ENCODE results near the gene ROCK2. TPM values are rescaled to one million over a fixed set of nuclear protein-coding genes. Genes with fewer than 3 reads are reported as not detected.

The ROCK2 gene
- total and polyA plus RNA-seq, 4 donors, result 5.3 to 31.0 (median 12.2) TPM

DNA sequence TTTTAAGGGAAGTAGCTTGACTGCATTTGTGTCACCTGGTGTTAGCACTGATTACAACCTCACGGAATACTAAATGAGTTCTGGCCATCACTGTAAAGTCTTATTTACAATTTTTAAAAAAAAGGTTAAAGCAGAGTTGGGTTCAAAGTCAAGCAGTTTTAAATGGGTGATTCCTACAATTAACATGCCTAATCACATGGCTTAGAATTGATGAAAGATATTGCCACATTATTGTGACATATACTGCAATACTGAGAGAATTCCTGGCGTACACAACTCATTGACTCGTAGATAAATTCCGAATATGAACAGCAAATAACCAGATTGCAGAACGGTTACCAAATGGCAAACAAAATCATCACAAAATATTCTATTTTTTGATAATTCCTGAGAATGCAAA, 34.2 kb downstream of the ROCK2 start:
- peak overlapping the region in 1 of 2 donors; percentile 36 for H3K9ac ChIP-seq (ENCODE audit: low read depth in 1 of 2, low read length in 2 of 2)
- H3K9me3 ChIP-seq (ENCODE audit: control insufficient read depth in 4 of 4, low read length in 3 of 4), result no peaks in the 10 kb centered on the region
- H3K4me1 ChIP-seq (ENCODE audit: control insufficient read depth in 4 of 4, insufficient read depth in 4 of 4, low read length in 3 of 4), result peaks cover 8 to 25% (median 12%) of the 10 kb centered on the region in 4 donors
- H3K36me3 ChIP-seq (ENCODE audit: control insufficient read depth in 4 of 4, insufficient read depth in 3 of 4, low read depth in 1 of 4, low read length in 3 of 4), result no peaks in the 10 kb centered on the region
- 18% methylated on average over 5 of the region's 5 CpGs for WGBS
- H3K27me3 ChIP-seq (ENCODE audit: control insufficient read depth in 4 of 4, insufficient read depth in 4 of 4, low read length in 3 of 4), result no peaks in the 10 kb centered on the region
- H3K4me3 ChIP-seq (ENCODE audit: low read depth in 1 of 3, low read length in 3 of 3), result no peak overlapping the region
- DNase-seq (ENCODE audit: low spot score), result no peak
- peak overlapping the region; percentile 59 to 83 for H3K27ac ChIP-seq (ENCODE audit: low read depth in 1 of 2, low read length in 2 of 2)
- TF ChIP-seq NR2F2 (IDR thresholded peaks at IDR 0.05) (no peak), HNF4G (IDR thresholded peaks at IDR 0.05) (no peak), SP1 (IDR thresholded peaks at IDR 0.05) (peak; percentile 58), RAD21 (IDR thresholded peaks at IDR 0.05) (peak; percentile 24 to 29), FOXA2 (IDR thresholded peaks at IDR 0.05) (peak; percentile 63), GABPA (IDR thresholded peaks at IDR 0.05 in 1 of 2, conservative IDR thresholded peaks at IDR 0.05 in 1 of 2) (peak in 1 of 2 donors; percentile 10), HNF4A (conservative IDR thresholded peaks at IDR 0.05) (peak; percentile 78 to 82), YY1 (IDR thresholded peaks at IDR 0.05) (peak; percentile 53), FOXA1 (IDR thresholded peaks at IDR 0.05) (peak; percentile 70), RXRA (IDR thresholded peaks at IDR 0.05) (peak; percentile 53 to 76), ZBTB33 (IDR thresholded peaks at IDR 0.05) (peak; percentile 67), TAF1 (conservative IDR thresholded peaks at IDR 0.05) (no peak), JUND (IDR thresholded peaks at IDR 0.05) (peak; percentile 63 to 77), MAX (IDR thresholded peaks at IDR 0.05) (peak; percentile 66), EGR1 (IDR thresholded peaks at IDR 0.05; ENCODE audit: low read depth in 2 of 2) (peak in 1 of 2 donors; percentile 39)
- TF ChIP-seq, protein P1, sequence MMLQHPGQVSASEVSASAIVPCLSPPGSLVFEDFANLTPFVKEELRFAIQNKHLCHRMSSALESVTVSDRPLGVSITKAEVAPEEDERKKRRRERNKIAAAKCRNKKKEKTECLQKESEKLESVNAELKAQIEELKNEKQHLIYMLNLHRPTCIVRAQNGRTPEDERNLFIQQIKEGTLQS (IDR thresholded peaks at IDR 0.05), result peak; percentile 80

DNA sequence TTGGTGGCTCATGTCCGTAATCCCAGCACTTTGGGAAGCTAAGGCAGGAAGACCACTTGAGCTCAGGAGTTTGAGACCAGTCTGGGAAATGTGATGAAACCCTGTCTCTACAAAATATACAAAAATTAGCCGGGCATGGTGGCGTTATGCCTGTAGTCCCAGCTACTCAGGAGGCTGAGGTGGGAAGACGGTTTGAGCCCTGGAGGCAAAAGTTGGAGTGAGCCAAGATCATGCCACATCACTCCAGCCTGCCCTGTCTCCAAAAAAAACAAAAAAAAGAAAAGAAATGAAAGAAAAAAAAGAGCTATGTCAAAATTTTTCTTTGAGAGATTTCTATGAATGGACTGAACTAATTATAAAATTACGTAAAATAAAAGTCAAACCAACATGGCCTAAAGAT, 34.7 kb downstream of the ROCK2 start:
- Histone ChIP-seq H3K4me3 (ENCODE audit: low read depth in 1 of 3, low read length in 3 of 3) (no peak overlapping the region), H3K27me3 (ENCODE audit: control insufficient read depth in 4 of 4, insufficient read depth in 4 of 4, low read length in 3 of 4) (no peaks in the 10 kb centered on the region), H3K27ac (ENCODE audit: low read depth in 1 of 2, low read length in 2 of 2) (peak overlapping the region; percentile 59 to 83), H3K9ac (ENCODE audit: low read depth in 1 of 2, low read length in 2 of 2) (peak overlapping the region in 1 of 2 donors; percentile 36), H3K4me1 (ENCODE audit: control insufficient read depth in 4 of 4, insufficient read depth in 4 of 4, low read length in 3 of 4) (peaks cover 8 to 22% (median 12%) of the 10 kb centered on the region in 4 donors), H3K9me3 (ENCODE audit: control insufficient read depth in 4 of 4, low read length in 3 of 4) (no peaks in the 10 kb centered on the region), H3K36me3 (ENCODE audit: control insufficient read depth in 4 of 4, insufficient read depth in 3 of 4, low read depth in 1 of 4, low read length in 3 of 4) (no peaks in the 10 kb centered on the region)
- DNase-seq (ENCODE audit: low spot score), result no peak
- TF ChIP-seq FOXA1 (IDR thresholded peaks at IDR 0.05), result no peak
- 74% methylated on average over 5 of the region's 5 CpGs for WGBS

- Histone ChIP-seq H3K9ac (ENCODE audit: low read depth in 1 of 2, low read length in 2 of 2) (no peak overlapping the region), H3K27ac (ENCODE audit: low read depth in 1 of 2, low read length in 2 of 2) (no peak overlapping the region), H3K36me3 (ENCODE audit: control insufficient read depth in 4 of 4, insufficient read depth in 3 of 4, low read depth in 1 of 4, low read length in 3 of 4) (no peaks in the 10 kb centered on the region), H3K9me3 (ENCODE audit: control insufficient read depth in 4 of 4, low read length in 3 of 4) (no peaks in the 10 kb centered on the region), H3K4me3 (ENCODE audit: low read depth in 1 of 3, low read length in 3 of 3) (no peak overlapping the region), H3K27me3 (ENCODE audit: control insufficient read depth in 4 of 4, insufficient read depth in 4 of 4, low read length in 3 of 4) (no peaks in the 10 kb centered on the region), H3K4me1 (ENCODE audit: control insufficient read depth in 4 of 4, insufficient read depth in 4 of 4, low read length in 3 of 4) (peaks cover 8 to 14% (median 11%) of the 10 kb centered on the region in 4 donors)
- no peak for DNase-seq (ENCODE audit: low spot score)
- TF ChIP-seq CTCF (IDR thresholded peaks at IDR 0.05; ENCODE audit: low read depth, low read length, missing input control), result no peak
- no peak for TF ChIP-seq SP1 (IDR thresholded peaks at IDR 0.05)
- no peak for TF ChIP-seq YY1 (IDR thresholded peaks at IDR 0.05)
- TF ChIP-seq ZBTB33 (IDR thresholded peaks at IDR 0.05), result no peak
- no peak for TF ChIP-seq JUND (IDR thresholded peaks at IDR 0.05)
- TF ChIP-seq NR2F2 (IDR thresholded peaks at IDR 0.05), result no peak
- WGBS, result 99% methylated on average over 18 of the region's 18 CpGs
Observed at GRCh38 chr2:11307764-11308415, 36.5 kb downstream of the ROCK2 start.
